ENCODE results near the gene ADCY7. TPM values are rescaled to one million over a fixed set of nuclear protein-coding genes. Genes with fewer than 3 reads are reported as not detected.
"Not testable (repeated sequence)": the region's sequence is repeated elsewhere in the genome, so short reads cannot be mapped to it uniquely, and the experiment has no call there.

The ADCY7 gene
- total RNA-seq, 1 donor from 2014 or later, result 39.4 TPM

DNA sequence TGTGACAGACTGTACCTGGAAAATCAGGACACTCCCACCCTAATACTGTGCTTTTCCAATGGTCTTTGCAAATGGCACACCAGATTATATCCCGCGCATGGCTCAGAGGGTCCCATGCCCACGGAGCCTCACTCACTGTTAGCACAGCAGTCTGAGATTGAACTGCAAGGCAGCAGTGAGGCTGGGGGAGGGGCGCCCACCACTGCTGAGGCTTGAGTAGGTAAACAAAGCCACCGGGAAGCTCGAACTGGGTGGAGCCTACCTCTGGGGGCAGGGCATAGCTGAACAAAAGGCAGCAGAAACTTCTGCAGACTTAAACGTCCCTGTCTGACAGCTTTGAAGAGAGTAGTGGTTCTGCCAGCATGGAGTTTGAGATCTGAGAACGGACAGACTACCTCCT, 77.2 kb downstream of the ADCY7 start:
- ATAC-seq; DNase-seq (ENCODE audit: low spot score); intact Hi-C loops (cut with DNase I): not testable (repeated sequence)

GRCh38 chr16:50345210-50345609, 78.9 kb downstream of the ADCY7 start:
- DNase-seq (ENCODE audit: low spot score); intact Hi-C loops (cut with DNase I); ATAC-seq: not testable (repeated sequence)

DNA sequence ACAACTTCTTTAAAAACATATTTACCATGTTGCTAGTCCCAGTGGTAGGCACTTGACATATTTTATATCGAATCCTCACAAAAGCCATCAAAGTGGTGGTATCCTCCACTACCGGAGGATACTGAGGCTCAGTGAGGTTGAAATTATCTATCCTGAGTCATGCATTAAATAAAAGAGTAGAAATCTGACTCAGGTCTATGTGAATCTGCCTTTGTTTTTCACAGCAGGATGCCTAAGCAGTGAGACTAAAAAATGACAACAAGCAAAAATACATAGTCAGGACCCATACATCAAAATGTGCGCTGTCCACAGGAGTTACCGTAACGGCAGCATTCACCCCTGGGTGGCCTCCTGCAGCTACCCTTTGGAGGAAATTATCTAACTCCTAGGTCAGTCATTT, 84.8 kb downstream of the ADCY7 start:
- intact Hi-C loops (cut with DNase I), result no loop called here
- no peak for ATAC-seq
- no peak for DNase-seq (ENCODE audit: low spot score)

- DNase-seq (ENCODE audit: low spot score), result no peak
- ATAC-seq, result no peak
- intact Hi-C loops (cut with DNase I), result no loop called here
Measured at GRCh38 chr16:50351952-50352351, 85.6 kb downstream of the ADCY7 start.

DNA sequence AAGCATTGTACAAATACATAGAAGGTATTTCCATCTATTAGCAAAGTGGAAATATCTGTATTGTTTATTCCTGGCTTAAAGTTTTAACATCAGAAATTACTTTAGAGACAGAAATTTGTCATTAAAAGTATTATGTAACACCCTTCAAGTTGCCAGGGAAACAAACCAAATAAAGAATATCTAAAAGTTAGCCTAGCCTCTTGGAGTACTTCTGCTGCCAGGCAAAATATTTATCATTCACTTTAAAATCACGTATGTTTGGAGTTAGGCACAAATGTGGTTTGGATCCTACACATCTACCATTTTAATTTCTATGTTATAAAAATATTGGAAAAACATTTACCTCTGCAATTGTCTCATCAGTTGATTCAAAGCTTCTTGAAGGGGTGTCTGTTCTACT, 87.7 kb downstream of the ADCY7 start:
- intact Hi-C loops (cut with DNase I), result no loop called here
- no peak for DNase-seq (ENCODE audit: low spot score)
- peak; percentile 59 for ATAC-seq

- intact Hi-C loops (cut with DNase I), result no loop called here
- ATAC-seq, result no peak
- no peak for DNase-seq (ENCODE audit: low spot score)
Measured at GRCh38 chr16:50354629-50355456, 88.5 kb downstream of the ADCY7 start.

DNA sequence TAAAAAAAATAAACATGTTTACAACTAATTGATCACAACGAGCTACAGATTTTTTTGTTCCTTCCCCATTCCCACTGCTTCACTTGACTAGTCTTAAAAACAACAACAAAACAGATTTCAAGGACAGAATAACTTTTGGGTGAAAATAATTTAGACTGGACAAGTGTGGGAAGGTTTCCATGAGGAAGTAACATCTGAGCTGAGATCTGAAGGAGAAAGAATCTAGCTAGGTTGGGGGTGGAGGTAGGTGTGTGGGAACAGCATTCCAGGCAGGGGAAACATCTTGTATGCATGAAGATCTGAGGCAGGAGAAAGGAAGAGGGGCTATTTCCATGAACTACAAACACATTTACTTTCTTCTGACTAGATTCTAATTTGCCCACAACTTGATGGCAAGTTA, 93.3 kb downstream of the ADCY7 start:
- no peak for ATAC-seq

DNA sequence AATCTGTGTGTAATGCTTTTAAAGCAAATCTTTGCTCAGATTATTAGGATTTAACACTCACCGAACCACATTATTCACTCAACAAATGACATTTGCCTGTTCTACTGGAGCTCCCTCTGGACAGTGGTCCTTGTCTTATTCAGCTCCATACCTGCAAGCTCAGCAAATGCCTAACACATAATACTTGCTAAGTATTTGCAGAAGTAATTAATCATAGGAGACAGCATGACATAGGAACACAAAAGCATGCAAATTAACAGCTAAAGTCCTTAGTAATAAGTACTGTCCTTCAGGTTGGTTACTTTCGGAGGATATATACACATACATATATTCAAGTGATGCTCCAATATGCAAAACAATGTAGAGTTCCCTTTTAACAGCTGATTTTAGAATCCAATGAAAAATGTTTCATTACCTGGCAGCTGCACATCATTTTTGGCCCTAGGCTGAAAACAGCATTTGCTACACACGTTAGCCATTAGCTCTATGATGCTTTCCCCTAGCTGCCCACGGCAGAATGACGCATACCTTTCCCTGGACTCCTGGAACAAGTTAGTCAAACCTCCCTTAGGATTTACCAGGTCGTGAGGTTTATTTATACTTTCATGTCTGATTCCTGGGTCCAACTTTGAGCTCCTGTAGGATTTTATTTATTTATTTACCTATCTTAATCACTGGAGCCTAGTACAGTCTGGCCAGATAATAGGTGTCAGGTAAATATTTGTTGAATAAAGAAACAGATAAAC, 93.9 kb downstream of the ADCY7 start:
- DNase-seq (ENCODE audit: low spot score), result no peak
- intact Hi-C loops (cut with DNase I), result loop anchor here (10.0 kb wide), 1 partner anchor 145 kb away; no protein-coding TSS in a partner anchor
- ATAC-seq, result no peak

More for the DNA sequence above, 93.3 kb downstream of the ADCY7 start:
- DNase-seq (ENCODE audit: low spot score), result no peak
- intact Hi-C loops (cut with DNase I), result loop anchor here (10.0 kb wide), 1 partner anchor 145 kb away; no protein-coding TSS in a partner anchor

DNA sequence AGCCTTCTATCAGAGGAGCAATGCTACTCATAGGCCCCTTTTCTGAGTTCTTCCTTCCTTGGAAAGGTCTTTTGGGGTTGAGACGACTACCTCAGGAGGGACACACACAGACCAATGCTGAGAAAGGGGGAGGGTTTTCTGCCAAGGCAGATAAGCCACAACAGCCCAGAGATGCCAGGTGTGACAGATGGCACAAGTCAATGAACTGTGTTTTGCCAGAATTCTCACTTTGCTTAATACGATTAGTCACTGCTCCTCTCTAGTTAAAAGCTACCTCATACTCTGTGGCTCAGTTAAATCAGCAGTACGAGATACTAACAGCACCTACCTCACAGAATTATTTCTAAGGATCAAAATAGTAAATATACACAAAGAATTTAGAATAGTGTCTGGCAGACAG, 94.4 kb downstream of the ADCY7 start:
- intact Hi-C loops (cut with DNase I), result loop anchor here (10.0 kb wide), 1 partner anchor 146 kb away; no protein-coding TSS in a partner anchor
- no peak for ATAC-seq
- DNase-seq (ENCODE audit: low spot score), result no peak

DNA sequence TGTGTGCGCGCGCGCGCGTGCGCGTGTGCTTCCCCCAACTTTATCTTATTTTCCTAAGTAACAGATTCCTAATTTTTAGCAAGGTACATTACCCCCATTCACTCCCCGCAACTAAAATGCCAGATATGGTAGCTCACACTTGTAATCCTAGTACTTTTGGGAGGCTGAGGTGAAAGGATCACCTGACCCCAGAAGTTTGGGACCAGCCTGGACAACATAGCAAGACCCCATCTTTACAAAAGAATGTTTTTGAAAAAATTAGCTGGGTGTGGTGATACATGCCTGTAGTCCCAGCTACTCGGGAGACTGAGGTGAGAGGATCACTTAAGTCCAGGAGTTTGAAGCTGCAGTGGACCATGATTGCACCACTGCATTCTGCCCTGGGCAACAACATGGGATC, 97.3 kb downstream of the ADCY7 start:
- DNase-seq (ENCODE audit: low spot score) (no peak), ATAC-seq (no peak)
- intact Hi-C loops (cut with DNase I), result loop anchor here (10.0 kb wide), 1 partner anchor 149 kb away; no protein-coding TSS in a partner anchor

- DNase-seq (ENCODE audit: low spot score), result no peak
- intact Hi-C loops (cut with DNase I), result loop anchor here (10.0 kb wide), 1 partner anchor 151 kb away; no protein-coding TSS in a partner anchor
- ATAC-seq, result no peak
Measured at GRCh38 chr16:50365791-50366575, 99.6 kb downstream of the ADCY7 start.

Small RNA genes lying within 50 kb of the gene (microRNA-seq; reads per million reads assigned to microRNA genes)
- gene MIR6771, result not detected

Other genes starting within 250 kb of the ADCY7 start
- 21.7 TPM for gene CNEP1R1, start 241.3 kb upstream of the ADCY7 start, total RNA-seq
- gene HEATR3, start 200.6 kb upstream of the ADCY7 start, total RNA-seq, result 23.7 TPM
- 12.5 TPM for gene TENT4B, start 113.2 kb upstream of the ADCY7 start, total RNA-seq
- gene BRD7, start 102.4 kb downstream of the ADCY7 start, total RNA-seq, result 73.5 TPM